ENCODE results near the gene STRN3. TPM values are rescaled to one million over a fixed set of nuclear protein-coding genes. Genes with fewer than 3 reads are reported as not detected.

STRN3 gene
- total and polyA plus RNA-seq, 2 donors = 25.4 to 127 TPM

DNA sequence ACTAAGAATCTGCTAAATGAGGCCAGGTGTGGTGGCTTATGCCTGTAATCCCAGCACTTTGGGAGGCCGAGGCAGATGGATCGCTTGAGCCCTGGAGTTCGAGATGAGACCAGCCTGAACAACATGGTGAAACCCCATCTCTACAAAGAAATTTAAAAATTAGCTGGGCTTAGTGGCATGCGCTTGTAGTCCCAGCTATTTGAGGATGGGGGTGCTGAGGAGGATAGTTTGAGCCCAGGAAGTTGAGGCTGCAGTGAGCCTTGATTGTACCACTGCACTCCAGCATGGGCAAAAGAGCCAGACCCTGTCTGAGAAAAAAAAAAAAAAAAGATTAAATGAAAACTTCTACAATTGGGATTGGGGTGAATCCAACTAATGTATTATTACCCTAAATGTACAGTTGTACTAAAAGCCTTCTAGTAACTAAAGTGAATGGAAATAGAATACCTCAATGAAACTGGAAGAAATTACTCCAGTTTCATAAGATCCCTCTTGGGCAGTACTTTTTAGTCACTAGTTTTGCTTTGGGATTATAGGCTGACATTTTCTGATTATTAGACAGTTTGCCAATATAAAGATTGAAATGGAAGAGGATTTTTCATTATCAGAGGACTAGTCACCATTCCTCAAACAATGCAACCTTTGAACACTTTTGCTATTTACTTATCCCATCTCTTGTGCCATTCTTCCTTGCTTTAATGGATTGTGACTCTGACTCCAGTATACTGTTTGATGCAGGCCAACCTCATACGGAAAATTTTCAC is 137.5 kb downstream of the STRN3 start:
- H3K27ac ChIP-seq (ENCODE audit: low read depth) = no peak overlapping the region
- H3K4me3 ChIP-seq (ENCODE audit: low read depth, low read length) = no peak overlapping the region
- no peaks in the 10 kb centered on the region for H3K36me3 ChIP-seq (ENCODE audit: insufficient read depth)
- 88% methylated on average over 5 of the region's 5 CpGs for WGBS
- H3K4me1 ChIP-seq (ENCODE audit: insufficient read depth) = no peaks in the 10 kb centered on the region
- no peak for DNase-seq (ENCODE audit: extremely low spot score)

DNA sequence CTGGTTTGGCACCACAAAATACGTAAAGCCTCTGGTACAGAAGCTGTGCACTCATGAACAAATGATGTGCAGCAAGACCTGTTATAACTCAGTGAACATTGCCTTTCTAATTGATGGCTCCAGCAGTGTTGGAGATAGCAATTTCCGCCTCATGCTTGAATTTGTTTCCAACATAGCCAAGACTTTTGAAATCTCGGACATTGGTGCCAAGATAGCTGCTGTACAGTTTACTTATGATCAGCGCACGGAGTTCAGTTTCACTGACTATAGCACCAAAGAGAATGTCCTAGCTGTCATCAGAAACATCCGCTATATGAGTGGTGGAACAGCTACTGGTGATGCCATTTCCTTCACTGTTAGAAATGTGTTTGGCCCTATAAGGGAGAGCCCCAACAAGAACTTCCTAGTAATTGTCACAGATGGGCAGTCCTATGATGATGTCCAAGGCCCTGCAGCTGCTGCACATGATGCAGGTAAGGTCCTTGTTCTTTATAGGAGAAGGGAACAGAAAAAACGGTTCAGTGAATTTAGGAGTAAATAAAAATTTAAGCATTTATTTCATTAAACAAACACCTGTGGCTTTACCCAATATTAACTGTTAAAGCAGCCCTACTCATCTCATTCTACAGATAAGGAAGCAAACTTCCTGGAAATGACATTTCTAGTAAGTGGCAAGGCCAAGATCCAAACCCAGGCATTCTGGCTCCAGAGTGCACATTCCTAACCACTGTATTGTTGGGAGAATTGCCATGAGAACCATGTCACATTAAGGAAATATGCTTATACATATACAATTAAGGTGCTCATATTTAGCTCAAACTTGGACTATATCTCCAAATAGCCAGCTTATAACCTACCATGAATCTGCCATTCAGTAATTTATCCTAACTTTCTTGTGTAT is 140.1 kb downstream of the STRN3 start:
- no peaks in the 10 kb centered on the region for H3K36me3 ChIP-seq (ENCODE audit: insufficient read depth)
- WGBS = 84% methylated on average over 7 of the region's 7 CpGs

DNA sequence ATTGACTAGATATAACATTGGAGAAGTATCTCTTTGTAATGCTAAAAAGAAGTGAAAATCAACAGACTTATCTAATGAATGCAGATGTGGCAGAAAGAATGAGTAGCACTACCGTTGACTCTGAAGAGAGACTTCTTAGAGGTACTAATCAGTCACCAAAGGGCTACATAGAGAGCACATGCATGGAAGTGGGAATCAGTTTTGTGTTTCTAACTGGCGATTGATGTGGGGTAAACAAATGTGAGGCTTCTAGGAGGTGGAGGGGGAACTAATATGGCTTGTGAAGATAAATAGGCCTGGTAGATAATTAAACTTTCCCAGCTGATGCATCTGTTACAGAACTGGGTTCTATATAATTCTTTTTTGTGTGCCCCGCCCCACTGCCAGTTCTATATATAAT is 141.3 kb downstream of the STRN3 start:
- no peaks in the 10 kb centered on the region for H3K36me3 ChIP-seq (ENCODE audit: insufficient read depth)
- H3K4me3 ChIP-seq (ENCODE audit: low read depth, low read length) = no peak overlapping the region
- no peak for DNase-seq (ENCODE audit: extremely low spot score)
- 85% methylated on average over 3 of the region's 3 CpGs for WGBS
- H3K4me1 ChIP-seq (ENCODE audit: insufficient read depth) = no peaks in the 10 kb centered on the region
- H3K27ac ChIP-seq (ENCODE audit: low read depth) = no peak overlapping the region

More for the DNA sequence above, 140.1 kb downstream of the STRN3 start:
- DNase-seq (ENCODE audit: extremely low spot score) = no peak
- H3K27ac ChIP-seq (ENCODE audit: low read depth) = no peak overlapping the region
- no peak overlapping the region for H3K4me3 ChIP-seq (ENCODE audit: low read depth, low read length)
- H3K4me1 ChIP-seq (ENCODE audit: insufficient read depth) = no peaks in the 10 kb centered on the region

DNA sequence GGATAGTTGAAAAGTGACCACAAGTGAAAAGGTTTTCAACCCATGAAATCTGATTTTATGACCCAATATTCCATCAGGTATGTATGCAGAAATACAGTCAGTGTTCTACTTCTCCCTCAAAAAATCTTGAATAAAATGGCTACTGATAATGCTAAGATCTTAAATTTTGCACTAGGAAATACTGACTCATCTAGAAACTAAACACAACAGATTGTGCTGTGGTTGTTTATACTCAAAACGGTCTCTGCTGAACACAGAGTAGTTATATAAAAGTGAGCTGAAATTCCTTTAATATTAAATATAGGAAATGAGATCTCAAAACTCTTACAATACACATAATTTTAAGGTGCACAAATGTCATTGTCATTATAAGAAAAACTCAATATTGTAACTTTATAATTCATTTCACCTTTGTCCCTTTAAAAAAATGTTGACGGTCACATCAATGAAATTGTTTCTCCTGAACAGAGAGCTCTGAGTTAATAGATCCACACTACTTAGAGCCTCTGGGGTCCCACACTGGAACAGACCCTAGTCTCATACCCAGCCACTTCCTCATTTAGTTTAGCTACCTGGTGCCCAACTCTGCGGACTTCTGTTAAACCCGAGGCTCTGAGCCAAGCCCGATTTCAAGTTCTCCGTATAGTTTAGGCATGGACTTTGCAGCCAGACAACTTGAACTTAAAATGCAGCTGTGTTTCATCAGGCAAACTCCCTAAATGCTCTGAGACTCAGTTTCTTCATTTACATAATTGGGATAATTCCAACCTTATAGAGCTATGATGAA is 142.5 kb downstream of the STRN3 start:
- Histone ChIP-seq H3K4me1 (ENCODE audit: insufficient read depth) (no peaks in the 10 kb centered on the region), H3K27ac (ENCODE audit: low read depth) (no peak overlapping the region), H3K4me3 (ENCODE audit: low read depth, low read length) (no peak overlapping the region), H3K36me3 (ENCODE audit: insufficient read depth) (no peaks in the 10 kb centered on the region)
- WGBS = 46% methylated on average over 6 of the region's 6 CpGs
- DNase-seq (ENCODE audit: extremely low spot score) = no peak

DNA sequence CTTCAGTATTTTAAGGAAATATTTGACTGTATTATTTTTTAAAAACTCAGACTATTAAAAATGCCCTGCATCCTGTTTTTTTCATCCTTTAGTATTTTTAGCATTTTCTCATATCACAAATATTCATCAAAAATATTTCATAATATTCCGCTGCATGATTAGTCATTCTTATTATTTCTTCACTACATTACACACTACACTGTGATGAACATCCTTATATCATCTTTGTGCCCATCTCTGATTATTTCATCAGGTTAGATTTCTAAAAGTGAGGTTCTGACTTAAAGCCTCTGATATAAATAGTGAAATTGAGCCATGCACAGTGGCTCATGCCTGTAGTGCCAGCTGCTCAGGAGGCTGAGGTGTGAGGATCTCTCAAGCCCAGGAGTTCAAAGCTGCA is 143.7 kb downstream of the STRN3 start:
- no peak overlapping the region for H3K27ac ChIP-seq (ENCODE audit: low read depth)
- no peak overlapping the region for H3K4me3 ChIP-seq (ENCODE audit: low read depth, low read length)
- no peaks in the 10 kb centered on the region for H3K36me3 ChIP-seq (ENCODE audit: insufficient read depth)
- no peaks in the 10 kb centered on the region for H3K4me1 ChIP-seq (ENCODE audit: insufficient read depth)
- 46% methylated on average over 1 of the region's 1 CpG for WGBS
- no peak for DNase-seq (ENCODE audit: extremely low spot score)

DNA sequence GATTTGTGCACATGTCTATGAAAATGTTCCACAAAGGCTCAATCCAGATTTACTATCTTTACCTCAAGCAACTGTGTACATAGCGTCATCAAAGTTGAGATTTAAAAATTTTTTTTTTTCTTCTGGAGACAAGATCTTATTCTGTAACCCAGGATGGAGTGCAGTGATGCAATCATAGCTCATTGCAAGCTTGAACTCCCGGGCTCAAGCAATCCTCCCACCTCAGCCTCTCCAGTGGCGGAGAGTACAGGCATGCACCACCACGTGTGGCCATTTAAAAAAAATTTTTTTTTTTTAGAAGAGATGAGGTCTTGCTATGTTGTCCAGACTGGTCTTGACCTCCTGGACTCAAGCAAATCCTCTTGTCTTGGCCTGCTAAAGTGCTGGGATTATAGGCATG is 149.5 kb downstream of the STRN3 start:
- 63% methylated on average over 4 of the region's 4 CpGs for WGBS
- no peak overlapping the region for H3K4me3 ChIP-seq (ENCODE audit: low read depth, low read length)
- H3K36me3 ChIP-seq (ENCODE audit: insufficient read depth) = no peaks in the 10 kb centered on the region
- no peak for DNase-seq (ENCODE audit: extremely low spot score)
- H3K4me1 ChIP-seq (ENCODE audit: insufficient read depth) = no peaks in the 10 kb centered on the region
- H3K27ac ChIP-seq (ENCODE audit: low read depth) = no peak overlapping the region

DNA sequence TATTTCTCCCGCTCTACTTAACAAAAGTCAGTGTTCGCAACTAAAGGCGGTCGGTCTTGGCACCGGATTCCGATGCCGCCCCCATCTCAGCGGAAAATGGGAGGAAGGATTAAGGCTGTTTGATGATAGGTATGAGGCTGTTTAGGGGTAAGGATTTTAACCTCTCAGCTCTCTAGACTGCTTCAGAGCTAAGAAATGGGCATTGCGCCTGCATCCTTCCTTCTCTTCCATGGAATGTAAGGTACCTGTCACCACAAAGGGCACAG is 150.5 kb downstream of the STRN3 start:
- Histone ChIP-seq H3K4me1 (ENCODE audit: insufficient read depth) (no peaks in the 10 kb centered on the region), H3K27ac (ENCODE audit: low read depth) (no peak overlapping the region), H3K4me3 (ENCODE audit: low read depth, low read length) (no peak overlapping the region), H3K36me3 (ENCODE audit: insufficient read depth) (no peaks in the 10 kb centered on the region)
- no peak for DNase-seq (ENCODE audit: extremely low spot score)
- 17% methylated on average over 9 of the region's 9 CpGs for WGBS

DNA sequence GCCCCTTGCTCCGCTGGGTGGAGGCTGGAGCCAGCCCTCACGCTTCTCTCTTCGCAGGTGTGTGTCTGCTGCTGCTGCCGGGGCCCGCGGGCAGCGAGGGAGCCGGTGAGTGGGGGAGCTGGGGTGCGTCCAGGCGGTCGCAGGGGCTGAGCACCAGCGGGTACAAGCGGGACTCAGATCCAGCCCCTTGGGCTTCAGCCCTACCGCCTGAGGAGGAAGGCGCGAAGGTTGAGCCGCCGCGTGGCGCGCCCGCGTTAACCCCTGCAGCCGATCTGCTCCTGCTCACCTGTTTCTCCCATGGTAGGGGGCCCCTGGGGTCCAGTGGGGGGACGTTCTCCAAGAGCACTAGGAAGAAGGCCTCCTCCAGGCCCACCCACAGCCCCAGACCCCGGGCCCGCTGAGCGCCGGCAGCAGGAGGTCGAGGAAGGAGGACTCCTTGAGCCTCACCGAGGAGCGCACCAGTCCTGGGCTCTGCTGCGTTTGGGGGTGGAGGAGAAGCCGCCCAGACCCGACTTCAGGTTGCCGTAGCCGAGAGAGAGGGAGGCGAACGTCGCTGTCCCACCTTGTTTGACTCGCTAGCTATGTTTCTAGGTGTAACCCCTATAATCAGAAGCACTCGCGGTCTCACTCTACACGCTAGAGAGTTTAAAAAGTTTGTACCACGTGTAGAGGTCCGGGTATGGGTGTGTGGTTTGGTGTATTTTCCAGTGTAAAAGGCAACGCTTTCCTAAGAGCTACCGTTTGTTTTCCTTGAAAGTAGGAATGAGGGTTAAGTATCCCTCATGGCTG is 151.0 kb downstream of the STRN3 start:
- H3K4me1 ChIP-seq (ENCODE audit: insufficient read depth) = no peaks in the 10 kb centered on the region
- DNase-seq (ENCODE audit: extremely low spot score) = no peak
- 3% methylated on average over 48 of the region's 48 CpGs for WGBS
- peak overlapping the region; percentile 58 for H3K4me3 ChIP-seq (ENCODE audit: low read depth, low read length)
- H3K36me3 ChIP-seq (ENCODE audit: insufficient read depth) = no peaks in the 10 kb centered on the region
- H3K27ac ChIP-seq (ENCODE audit: low read depth) = no peak overlapping the region

DNA sequence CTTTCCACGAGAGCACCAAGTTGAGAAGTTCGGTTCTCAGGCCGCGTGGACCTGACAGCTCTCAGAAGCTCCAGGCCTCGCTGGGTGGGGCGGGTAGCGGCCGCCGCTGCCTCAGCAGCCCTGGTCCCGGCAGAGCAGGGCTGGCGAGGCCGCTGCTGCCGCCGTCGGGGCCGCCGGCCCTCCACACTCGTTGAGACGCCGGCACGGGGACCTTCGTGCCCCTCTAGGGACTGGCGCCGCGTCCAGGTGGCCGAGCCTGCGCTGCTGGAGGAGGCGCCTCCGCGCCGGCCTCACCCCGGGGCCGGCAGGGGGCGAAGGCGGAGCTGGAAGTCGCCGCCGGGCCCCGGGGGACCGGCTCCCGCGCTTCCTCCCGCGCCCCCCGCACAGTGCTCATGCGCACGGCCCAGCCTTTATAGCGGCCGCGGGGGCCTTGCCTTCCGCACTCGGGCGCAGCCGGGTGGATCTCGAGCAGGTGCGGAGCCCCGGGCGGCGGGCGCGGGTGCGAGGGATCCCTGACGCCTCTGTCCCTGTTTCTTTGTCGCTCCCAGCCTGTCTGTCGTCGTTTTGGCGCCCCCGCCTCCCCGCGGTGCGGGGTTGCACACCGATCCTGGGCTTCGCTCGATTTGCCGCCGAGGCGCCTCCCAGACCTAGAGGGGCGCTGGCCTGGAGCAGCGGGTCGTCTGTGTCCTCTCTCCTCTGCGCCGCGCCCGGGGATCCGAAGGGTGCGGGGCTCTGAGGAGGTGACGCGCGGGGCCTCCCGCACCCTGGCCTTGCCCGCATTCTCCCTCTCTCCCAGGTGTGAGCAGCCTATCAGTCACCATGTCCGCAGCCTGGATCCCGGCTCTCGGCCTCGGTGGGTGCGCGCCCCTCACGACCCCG is 151.8 kb downstream of the STRN3 start, which contains the start of gene COCH:
Gene COCH, plus strand, starts transcription at position 440 of the 879 bp plus-strand sequence. Its CDS starts 380 bp downstream, at position 820.
- no peak for DNase-seq (ENCODE audit: extremely low spot score)
- H3K27ac ChIP-seq (ENCODE audit: low read depth) = no peak within 1 kb of the TSS
- peak within 1 kb of the TSS; percentile 58 for H3K4me3 ChIP-seq (ENCODE audit: low read depth, low read length)
- 5% methylated on average over 99 of the region's 99 CpGs for WGBS
- H3K4me1 ChIP-seq (ENCODE audit: insufficient read depth) = no peaks in the 10 kb centered on the region
- no peaks in the 10 kb centered on the region for H3K36me3 ChIP-seq (ENCODE audit: insufficient read depth)

DNA sequence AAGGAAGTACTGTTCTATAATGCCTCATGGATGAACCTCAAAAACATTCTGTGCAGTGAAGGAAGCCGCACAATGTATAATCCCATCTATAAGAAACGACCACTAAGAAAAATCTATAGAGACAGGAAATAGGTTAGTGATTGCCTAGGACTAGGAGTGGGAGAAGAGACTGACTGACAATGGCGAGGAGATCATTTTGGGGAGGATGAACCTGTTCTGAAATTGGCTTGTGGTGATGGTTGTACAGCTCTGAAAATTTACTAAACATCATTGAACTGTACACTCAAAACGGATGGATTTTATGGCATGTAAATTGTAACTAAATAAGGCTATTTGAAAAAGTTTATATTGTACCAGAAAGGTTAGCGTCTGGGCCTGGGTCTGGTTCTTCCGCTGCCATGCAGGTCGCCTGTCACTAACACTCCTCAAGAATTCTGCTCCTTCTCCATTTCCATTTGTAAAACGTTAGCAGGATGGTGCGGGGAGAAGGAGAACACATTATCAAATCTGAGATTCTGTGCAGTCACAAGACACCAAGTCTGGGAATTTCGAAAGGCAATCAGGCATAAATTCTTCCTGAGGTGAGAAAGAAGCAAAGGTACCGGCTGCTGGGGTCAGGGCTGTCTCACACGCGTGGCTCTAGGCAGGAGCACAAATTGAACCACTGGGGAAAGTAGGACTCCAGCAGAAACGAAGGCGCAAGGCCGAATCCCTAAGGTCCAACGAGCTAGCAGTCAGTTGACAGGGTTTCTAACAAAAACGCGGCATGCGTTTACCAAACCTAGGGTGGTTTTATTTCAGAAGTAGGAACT is 152.7 kb downstream of the STRN3 start:
- H3K36me3 ChIP-seq (ENCODE audit: insufficient read depth) = no peaks in the 10 kb centered on the region
- peak overlapping the region; percentile 58 for H3K4me3 ChIP-seq (ENCODE audit: low read depth, low read length)
- WGBS = 78% methylated on average over 20 of the region's 20 CpGs
- H3K27ac ChIP-seq (ENCODE audit: low read depth) = no peak overlapping the region
- DNase-seq (ENCODE audit: extremely low spot score) = no peak
- no peaks in the 10 kb centered on the region for H3K4me1 ChIP-seq (ENCODE audit: insufficient read depth)

DNA sequence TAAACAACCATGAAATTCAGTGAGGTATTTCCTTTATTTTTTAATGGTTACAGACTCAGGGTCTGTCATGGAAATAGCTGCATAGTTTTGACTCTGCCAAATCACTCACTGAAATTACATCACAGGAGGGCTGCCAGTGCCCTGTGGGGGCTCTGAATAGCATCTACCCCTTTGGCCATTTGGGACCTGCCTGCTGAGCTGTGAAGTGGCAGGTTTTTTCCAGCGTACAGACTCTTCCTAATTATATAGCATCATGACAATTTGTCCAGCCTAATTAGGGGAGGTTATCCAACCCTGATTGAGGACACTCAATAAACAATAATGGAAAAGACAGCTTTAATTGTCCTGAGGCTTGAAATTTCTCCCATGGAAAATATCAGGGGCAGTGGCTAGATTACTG is 153.6 kb downstream of the STRN3 start:
- H3K4me3 ChIP-seq (ENCODE audit: low read depth, low read length) = no peak overlapping the region
- H3K36me3 ChIP-seq (ENCODE audit: insufficient read depth) = no peaks in the 10 kb centered on the region
- H3K27ac ChIP-seq (ENCODE audit: low read depth) = no peak overlapping the region
- WGBS = 84% methylated on average over 1 of the region's 1 CpG
- H3K4me1 ChIP-seq (ENCODE audit: insufficient read depth) = no peaks in the 10 kb centered on the region
- DNase-seq (ENCODE audit: extremely low spot score) = no peak

All from urinary bladder (tissue), 4 donors.